ENCODE results near the gene MAP3K19. TPM values are rescaled to one million over a fixed set of nuclear protein-coding genes. Genes with fewer than 3 reads are reported as not detected.

The MAP3K19 gene
- total and polyA plus RNA-seq, 2 of the 8 experiments (the other 6 are each of a cell fraction or from before 2014, with no cell fraction given), result not detected

- TF ChIP-seq CHD7 (IDR thresholded peaks at IDR 0.05; ENCODE audit: insufficient replicate concordance, low read length), result no peak
- no peak for TF ChIP-seq SP2 (IDR thresholded peaks at IDR 0.05; ENCODE audit: low read length)
- TF ChIP-seq CHD2 (IDR thresholded peaks at IDR 0.05; ENCODE audit: low read length), result no peak
- no peak for TF ChIP-seq GABPA (IDR thresholded peaks at IDR 0.05; ENCODE audit: borderline replicate concordance, insufficient read depth, low read length)
- no peak for TF ChIP-seq RAD21 (IDR thresholded peaks at IDR 0.05 in 1 of 2, conservative IDR thresholded peaks at IDR 0.05 in 1 of 2; ENCODE audit: low read depth in 2 of 2, low read length in 2 of 2)
- TF ChIP-seq MAFK (IDR thresholded peaks at IDR 0.05; ENCODE audit: low read depth, low read length), result no peak
- no peak for TF ChIP-seq TAF7 (optimal IDR thresholded peaks at IDR 0.05; ENCODE audit: borderline replicate concordance, low read depth, low read length)
- TF ChIP-seq YY1 (IDR thresholded peaks at IDR 0.05; ENCODE audit: low read depth, low read length), result no peak
- no peak for TF ChIP-seq POU5F1 (IDR thresholded peaks at IDR 0.05; ENCODE audit: low read depth, low read length)
Observed at GRCh38 chr2:134933732-134934131, 113.5 kb downstream of the MAP3K19 start (continued).

Data from H1 (cell line).